GM21717 (cell line): ENCODE data around the gene LGI4.

ENCODE experiments used
- ATAC-seq: cut with Tn5 transposase; IDR thresholded peaks from one replicate; pipeline ENCODE4 v1.9.1; 2021; ENCODE audit warnings: mild to moderate bottlenecking, moderate library complexity; ENCODE audit not compliant: unreplicated experiment

Gene LGI4

GRCh38 chr19:35134601-35135242, at the start of gene LGI4:
Gene LGI4 (minus strand): TSS chr19:35135059. CDS start chr19:35134680, 379 bp downstream.
- no peak for ATAC-seq

DNA sequence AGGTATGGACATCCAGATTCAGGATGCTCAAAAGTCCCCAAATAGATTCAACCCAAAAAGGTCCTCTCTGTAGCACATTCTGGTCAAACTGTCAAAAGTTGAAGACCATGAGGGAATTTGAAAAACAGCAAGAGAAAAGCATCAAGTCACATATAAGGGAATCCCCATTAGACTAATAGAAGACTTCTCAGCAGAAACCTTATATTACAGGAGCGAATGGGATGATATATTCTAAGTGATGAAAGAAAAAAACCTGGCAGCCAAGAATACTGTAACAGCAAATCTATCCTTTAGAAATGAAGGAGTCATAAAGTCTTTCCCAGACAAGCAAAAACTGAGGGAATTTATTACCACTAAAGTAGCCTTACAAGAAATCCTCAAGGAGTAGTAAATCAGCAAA, 49.4 kb upstream of the LGI4 start:
- ATAC-seq: no peak

- no peak for ATAC-seq
Measured at GRCh38 chr19:35181387-35181786, 46.5 kb upstream of the LGI4 start.

- no peak for ATAC-seq
Measured at GRCh38 chr19:35179830-35180229, 45.0 kb upstream of the LGI4 start.

DNA sequence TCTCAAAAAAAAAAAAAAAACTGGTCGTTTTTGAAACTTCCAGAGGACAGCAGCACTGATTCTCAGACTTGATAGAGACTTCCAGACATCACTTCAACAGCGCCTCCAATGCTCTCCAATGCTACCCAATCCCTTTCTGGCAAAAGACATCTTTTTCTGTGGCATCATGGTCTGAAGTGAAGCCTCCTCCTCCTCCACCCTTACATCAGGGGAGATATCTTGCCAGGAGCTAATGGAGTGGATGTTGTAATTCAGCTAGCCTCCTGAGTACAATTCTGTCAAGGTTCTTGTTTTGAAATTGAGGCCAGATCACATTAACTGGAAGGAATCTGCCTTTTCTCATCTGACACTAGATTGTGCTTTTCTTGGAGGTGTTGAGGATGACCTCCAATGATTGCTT, 43.8 kb upstream of the LGI4 start:
- ATAC-seq: no peak

DNA sequence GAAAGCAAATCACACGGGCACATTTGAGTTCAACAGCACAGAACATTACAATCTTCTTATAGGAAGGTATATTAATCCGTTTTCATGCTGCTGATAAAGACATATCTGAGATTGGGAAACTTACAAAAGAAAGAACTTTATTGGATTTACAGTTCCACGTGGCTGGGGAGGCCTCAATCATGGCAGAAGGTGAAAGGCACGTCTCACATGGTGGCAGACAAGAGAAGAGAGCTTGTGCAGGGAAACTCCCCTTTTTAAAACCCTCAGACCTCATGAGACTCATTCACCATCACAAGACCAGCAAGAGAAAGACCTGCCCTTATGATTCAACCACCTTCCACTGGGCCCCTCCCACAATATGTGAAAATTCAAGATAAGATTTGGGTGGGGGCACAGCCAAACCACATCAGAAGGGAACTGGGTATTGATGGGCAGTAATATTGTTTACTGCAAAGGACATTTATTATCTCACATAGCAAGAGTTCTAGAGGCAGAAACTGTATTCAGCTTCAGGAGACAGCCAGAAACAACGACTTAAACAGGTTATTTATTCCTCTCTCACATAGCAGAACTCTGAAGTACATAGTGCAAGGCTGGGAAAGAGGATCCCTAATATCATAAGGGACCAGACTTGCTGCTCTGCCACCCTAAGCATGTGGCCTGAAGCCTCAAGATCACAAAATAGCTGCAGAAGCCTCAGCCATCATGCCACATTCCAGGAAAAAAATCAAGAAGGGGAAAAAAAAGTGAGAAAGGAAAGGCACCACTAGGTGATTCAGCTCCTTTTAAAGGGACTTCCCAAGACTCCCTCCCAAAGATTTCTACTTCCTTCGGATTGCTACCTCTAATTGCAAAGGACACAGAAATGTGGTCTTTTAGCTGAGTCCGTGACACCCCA, 42.8 kb upstream of the LGI4 start:
- no peak for ATAC-seq

DNA sequence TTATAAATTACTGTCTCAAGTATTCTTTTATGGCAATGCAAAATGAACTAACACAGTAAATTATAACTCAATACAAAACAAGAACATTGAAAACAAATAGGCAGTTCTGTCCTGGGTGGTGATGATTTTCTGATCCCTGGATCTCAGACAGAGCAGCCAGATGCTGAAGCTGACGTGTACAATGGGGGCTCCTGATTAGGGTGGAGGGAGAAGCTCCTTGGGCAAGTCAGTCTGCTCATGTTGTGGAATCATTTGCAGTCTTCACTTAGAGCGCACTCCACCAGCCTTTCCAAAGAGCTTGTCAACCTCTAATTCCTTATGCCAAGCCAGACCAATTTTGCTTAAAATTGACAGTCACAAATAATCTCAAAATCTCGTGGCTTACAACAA, 41.3 kb upstream of the LGI4 start:
- no peak for ATAC-seq

GRCh38 chr19:35174226-35174625, 39.4 kb upstream of the LGI4 start:
- no peak for ATAC-seq

DNA sequence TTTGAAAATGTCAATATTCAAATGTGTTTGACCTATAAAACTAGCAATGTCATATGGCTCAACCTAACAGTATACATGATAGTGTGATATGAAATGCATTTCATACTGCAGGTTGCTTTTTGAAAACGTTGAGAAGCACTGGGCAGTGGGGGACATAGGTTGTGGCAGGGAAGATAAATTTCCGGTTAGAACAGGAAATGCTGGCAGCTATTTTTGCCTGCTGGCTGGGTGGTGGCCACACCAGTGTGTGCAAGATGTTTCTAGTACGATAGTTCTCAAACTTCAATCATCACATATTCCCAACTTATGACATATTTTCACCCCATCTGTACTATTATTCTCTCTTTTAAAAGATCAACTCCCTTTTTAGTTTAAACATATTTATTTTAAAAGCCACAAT, 36.9 kb upstream of the LGI4 start:
- ATAC-seq: no peak

GRCh38 chr19:35170359-35171061, 35.7 kb upstream of the LGI4 start:
- no peak for ATAC-seq

DNA sequence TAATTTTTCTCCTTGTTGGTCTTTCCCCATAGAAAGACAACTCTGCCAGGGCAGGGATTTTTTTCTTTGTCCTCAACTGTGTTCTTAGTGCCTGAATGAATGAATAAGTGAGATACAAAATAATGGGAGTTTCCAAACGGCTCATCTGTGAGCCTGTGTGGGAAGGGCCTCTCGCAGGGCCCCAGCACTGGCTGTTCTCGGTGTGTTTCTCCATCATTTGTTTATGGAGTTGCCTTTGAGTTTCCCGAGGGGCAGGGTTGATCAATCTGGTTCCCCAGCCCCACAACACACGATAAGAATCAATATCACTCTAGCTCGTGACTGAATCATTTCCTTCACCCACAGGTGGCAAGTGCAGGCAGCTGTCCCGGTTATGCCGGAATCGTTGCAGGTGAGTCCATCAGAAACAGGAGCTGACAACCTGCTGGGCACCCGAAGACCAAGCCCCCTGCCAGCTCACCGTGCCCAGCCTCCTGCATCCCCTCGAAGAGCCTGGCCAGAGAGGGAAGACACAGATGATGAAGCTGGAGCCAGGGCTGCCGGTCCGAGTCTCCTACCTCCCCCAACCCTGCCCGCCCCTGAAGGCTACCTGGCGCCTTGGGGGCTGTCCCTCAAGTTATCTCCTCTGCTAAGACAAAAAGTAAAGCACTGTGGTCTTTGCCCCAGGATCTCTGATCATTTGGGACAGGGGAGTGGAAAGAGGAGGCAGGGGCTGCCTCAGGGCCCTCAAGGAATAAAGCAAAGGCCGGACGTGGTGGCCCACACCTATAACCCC, 34.5 kb upstream of the LGI4 start:
- ATAC-seq: no peak

- ATAC-seq: no peak
Measured at GRCh38 chr19:35168196-35168595, 33.3 kb upstream of the LGI4 start.

DNA sequence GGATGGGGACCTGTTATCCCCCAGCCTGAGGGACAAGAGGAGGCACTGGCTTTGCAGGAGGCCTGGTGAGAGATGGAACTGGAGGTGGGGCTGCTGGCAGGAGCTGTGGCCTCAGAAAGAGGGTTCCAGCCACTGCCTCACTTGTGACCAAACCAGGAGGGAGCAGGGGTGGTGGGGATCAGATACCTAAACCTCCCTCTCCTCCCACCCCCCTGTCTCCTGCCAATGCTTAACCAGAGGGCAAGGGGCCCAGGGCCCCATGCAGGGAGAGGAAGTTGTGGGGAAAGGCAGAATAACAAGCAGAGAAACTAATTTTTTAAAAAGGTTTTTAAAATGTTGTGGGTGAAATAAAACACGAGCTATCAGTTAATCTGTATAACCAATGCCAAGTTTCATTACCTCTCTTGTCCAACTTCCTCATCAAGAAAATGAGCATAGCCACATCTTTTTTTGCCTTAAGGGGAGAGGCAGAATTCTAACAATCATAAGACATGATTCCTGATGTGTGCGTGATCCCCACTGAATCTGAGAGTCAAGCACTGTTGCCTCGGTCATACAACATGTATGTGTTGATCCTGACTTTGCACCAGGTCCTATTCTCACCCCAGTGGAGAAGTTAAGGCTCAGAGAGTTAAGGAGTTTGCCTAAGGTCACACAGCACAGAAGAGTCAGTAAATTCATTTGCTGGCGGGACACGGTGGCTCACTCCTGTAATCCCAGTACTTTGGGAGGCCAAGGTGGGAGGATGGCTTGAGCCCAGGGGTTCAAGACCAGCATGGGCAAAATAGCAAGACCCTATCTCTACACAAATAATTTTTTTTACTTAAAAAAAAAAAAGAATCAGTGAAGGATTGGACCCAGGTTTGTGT, 32.6 kb upstream of the LGI4 start:
- no peak for ATAC-seq

DNA sequence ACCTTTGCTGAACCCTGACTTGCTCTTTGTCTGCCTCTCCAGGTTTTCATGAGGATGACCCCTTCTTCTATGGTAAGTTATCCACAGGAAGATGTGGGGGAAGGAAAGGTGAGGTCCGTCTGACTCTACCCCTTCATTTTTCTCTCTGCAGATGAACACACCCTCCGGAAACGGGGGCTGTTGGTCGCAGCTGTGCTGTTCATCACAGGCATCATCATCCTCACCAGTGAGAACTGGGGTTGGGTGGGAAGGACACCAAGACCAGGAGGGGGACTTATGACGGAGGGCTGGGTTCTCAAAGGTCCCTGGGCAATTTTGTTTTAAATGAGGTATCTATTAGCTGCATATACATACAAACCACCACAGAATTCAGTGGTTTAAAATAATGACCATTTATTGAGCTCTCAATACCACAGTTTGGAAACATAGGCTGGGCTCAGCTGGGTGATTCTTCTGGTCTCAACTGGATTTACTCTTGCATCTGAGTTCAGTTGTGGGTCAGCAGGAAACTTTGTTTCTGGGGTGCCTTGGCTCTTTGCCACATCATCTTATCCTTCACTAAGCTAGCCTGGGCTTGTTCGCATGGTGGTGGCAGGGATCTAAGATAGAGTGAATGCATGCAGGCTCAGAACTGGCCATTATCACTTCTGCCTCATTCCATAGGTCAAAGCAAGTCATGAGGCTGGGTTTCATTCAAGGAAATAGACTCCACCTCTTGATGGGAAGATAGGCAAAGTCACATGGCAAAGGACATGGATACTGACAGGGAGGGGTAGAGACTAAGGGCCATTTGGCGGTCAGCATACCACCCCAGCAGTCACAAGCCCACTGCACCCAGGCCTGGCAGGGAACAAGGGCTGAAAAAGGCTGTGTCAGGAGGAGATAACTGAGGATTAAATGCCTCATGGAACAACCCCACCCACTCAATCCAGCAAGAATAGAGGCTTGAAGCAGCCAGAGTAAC, 31.5 kb upstream of the LGI4 start:
- no peak for ATAC-seq

GRCh38 chr19:35165200-35166058, 30.6 kb upstream of the LGI4 start:
- ATAC-seq: no peak

DNA sequence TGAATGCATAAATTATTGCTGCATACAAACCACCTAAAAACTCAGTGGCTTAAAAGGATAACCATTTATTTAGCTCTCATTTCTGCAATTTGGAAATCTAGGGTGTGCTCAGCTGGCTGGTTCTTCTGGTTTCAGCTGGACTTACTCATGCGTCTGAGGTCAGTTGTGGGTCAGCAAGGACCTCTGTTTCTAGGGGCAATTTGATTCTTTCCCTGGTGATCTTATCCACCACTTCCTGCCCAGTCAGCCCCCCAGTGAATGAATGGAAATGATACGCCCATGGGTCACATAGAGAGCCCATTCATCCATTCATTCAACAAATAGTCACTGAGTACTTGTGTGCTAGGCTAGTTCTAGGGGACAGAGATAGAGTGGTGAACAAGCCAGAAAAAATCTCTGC, 29.6 kb upstream of the LGI4 start:
- no peak for ATAC-seq

DNA sequence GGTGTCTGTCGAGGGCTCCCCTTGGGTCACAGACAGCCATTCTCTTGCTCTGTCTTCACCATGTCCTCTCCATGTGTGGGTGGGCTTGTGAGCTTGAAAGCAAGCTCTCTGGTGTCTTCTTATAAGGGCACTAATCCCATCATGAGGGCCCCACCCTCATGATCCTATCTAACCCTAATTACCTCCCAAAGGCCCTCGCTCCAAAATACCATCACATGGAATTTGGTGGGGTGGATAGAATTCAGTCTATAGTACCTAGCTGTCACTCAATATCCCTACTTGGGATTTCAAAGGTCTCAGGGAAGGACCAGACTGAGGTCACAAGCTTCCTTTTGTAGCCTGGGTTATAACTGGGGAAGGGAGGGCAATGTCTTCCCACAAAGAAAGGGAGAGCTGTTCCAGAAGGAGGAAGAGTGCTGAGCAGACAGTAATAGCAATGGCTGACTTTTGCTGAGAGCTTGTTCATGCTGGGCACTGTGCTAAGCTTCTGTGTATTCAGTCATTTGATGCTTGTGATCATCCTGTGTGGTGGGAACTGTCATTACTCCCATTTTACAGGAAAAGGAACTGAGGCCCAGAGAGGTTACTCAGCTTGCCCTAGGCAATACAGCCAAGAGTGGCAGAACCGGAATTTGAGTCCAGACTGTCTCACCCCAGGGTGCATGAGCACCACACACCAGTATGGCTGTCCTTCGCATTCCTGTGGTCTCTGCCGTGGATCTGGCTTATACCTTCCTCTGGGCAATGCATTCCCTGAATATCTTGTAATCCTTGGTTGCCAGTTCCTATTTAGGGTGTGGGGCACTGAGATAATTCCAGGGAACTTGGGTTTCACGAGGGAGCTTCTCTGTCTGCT, 27.8 kb upstream of the LGI4 start:
- ATAC-seq: no peak
